C1 segment of cervical spinal cord (tissue), 14 donors: ENCODE data around the gene FGF9.

ENCODE experiments used
- DNase-seq, 14 donors: peaks; one replicate each; lab custom pipeline; 2025; lab: John Stamatoyannopoulos, UW

FGF9 gene

DNA sequence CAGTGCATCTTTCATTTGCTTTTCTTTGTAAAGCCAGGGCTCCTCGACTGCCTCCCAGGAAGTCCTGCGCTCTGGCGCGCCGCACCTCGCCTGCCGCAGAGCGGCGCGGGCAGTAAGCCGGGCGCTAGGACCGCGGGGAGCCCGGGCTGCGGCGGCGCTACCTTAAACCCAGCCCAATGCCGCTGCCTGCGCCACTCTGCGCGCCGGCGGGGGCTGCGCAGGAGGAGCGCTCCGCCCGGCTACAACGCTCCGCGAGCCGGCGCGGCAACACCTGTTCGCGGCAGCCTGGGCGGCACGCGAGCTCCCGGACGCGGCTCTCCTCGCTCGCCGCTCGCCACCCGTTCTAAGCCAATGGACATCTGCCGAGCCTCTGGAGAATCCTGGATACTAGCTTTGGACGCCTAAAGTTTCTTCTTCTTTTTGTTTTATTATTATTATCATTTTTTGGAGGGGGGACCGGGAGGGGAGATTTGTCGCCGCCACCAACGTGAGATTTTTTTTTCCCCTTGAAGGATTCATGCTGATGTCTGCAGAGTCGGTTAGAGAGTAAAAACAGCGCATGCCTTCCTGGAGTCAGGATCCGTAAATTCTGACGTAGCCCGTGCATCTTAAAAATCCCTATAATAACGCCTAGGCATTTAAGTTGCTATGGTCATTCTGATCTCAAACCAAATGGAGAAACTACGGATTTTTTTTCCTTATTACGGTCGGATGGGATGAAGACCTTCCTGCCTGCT is at the start of gene FGF9:
FGF9 (plus strand) TSS at position 191 of the 737 bp plus-strand sequence. CDS start 840 bp downstream, outside the sequence.
- DNase-seq, result peak in 10 of 14 donors; percentile 6 to 79 (median 40)

DNA sequence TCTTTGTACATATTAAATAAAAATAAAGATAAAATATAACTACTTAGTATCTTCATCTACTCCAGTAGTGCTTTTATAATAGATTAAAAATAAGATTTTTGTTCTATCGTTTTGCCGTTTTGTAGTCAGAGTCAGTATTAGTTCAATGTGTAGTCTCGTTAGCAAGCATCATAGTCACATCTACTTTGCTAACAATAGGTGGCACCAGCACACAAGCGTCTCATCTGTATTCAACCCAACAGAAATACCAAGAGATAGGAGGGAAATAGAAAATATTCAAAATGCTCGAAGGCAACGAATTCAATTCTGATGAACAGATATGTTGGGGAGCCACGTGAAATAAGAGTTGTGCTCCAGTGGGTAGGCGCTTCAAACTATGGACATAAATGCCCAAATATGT is 45.5 kb upstream of the FGF9 start:
- no peak for DNase-seq

DNA sequence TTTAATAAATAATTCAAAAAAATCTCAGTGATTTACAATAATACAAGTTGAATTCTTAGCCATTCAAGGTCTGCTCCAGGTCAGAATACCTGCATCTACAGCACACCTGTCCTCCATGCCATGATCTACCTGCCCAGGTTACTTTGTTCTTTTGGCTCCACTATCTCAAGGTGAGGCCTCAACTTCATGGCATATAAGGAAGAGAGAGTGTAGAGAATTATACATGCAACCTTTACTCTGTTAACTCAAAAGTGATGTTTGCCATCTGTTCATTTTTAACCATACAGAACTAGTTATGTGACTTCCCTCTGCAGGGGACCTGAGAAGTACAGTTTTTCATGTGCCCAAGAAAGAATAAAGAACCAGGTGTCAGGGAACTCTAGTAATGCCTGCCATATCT is 38.7 kb upstream of the FGF9 start:
- DNase-seq, result no peak

DNA sequence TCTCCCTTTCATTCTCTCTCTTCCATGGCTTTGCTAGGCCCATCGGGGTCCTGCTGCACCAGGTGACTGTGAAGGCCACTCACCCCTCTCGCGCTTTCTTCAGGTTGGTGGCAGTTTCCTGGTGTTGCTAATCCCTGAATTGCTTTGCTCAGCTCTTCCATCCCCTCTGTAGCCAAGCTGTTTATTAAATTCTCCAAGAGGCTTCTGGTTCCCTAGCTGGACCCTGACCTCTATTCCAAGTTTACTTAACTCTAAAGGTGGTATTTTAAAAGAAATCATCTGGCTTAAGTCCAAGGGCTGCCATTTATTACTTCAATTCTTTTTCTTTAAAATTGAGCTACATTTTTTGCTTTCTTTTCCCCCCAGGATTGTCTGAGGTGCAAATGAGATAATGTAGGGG is 34.2 kb upstream of the FGF9 start:
- DNase-seq, result no peak

DNA sequence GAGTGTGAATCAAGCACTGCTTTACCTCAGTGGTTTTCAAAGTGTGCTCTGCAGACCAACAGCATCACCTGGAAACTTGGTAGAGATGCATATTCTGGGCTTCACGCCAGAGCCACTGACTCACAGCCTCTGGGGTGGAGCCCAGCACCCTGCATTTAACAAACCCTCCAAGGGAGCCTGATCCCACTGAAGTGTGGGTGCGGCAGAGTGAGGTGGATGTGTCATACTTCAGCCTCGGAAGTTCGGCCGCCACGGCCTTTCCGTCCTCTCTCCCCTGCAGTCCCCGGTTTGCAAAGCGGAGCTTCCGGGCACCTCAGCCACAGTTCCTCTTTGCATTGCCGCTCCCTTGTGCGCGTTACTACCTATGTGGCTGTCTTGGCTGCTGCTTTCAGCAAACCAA is 33.6 kb upstream of the FGF9 start:
- no peak for DNase-seq

DNA sequence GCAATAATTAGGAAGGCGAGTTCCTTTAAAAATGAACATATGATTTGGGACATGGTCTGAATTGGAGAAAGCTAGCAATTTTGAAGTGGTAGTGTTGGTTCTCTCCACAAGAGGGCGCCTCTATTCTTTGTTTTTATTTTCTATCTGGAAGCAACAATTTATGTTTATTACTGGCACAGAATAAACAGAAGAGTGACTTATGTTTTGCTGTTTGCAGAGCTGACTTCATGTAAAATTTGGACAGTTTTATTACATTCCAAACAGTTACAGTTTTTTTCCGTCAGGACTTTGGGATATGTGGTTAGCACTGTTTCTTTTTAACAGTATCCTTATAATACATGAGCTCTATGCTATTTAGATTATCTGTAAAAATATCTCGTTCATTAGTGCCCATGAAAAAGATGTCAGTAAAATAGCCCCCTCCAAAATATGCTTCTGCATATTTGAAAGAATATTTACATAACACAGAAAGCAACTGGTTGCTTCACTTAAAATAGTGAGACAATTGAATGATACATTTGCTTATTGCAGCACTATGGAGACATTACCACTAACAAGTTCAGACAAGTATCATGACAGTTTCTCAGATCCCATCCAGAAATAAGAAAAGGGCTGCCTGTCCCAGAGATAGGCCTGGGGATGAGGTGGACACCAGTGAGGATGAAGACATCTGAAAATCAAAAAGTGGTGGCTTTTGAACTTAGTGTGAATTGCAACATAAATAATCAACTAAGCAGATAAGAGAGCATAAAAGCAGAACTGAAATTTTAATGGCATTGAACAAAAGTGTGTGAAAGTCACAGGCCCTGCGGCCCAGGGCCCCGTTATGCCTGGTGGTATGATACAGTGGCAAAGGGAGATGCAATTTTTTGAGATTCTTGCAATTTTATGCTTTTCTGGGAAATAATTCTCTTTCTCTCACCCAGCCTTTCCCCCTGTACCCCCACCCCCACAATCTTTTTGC is 32.3 kb upstream of the FGF9 start:
- peak in 1 of 14 donors; percentile 2 for DNase-seq

DNA sequence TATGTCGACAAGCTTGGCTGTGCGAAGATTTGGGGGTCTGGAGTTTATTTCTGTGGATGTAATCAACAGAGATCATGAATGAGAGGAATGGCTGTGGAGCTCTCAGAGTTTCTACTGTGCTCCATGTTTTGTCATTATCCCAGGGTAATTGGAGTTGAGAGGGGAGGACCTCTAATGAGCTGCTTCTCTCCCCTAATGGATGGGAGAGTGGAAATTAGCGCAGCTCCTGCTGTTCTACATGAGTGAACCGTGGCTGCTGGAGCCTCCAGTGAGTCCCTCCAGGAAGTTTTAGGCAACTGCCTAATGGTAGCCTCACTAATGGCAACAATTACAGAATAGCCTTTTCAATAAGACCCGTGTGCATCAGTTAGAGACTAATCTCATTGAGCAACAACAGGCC is 31.3 kb upstream of the FGF9 start:
- no peak for DNase-seq

DNA sequence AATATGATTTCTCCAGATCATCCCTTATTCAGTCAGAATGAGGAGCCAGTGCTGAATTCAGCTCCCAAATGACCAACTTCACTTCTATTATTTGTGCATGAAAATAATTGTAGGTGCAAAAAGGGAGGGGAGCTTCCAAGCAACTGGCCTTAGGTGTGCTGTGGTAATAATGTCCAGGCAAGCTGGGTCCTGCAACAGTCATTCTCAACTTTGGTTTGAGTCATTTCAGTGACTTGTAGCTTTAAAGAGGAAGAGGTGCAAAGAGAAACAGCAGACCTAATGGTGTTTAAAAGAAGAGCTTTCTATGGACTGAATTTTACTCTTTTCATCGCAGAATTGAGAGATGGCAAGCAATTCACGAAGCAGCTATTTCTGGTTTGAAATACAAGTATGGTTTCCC is 29.2 kb upstream of the FGF9 start:
- DNase-seq, result no peak

DNA sequence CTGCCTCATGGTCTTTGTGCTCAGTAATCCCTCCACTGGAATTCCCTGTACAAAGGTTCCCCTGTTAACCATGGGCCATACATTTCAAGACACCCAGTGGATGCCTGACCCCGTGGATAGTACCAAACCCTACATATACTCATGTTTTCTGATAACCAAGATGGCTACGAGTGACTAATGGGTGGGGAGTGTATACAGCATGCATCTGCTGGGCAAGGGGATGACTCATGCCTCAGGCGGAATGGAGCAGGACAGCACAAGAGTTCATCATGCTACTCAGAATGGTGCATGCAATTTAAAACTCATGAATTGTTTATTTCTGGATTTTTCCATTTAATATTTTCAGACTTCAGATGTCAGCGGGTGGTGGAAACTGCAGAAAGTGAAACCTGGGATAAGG is 13.3 kb upstream of the FGF9 start:
- DNase-seq, result no peak

DNA sequence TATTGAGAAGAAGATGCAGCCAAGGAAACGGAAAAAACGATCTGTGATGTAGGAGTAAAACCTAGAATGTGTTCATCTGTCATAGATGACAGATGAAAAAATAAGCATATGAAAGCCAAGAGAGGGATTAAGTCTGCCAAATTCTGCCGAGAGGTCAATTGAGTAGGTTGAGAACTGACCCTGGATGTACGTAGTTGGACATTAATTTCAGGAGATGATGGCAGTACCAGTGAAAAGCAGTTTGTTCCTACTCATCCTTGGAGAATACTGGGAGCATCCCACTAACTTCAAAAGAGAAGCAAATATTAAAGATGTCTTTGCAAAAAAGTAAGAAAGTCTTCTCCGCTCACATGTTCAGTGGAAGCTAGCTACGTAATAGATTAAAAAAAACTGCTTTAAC is 11.8 kb upstream of the FGF9 start:
- DNase-seq, result no peak

DNA sequence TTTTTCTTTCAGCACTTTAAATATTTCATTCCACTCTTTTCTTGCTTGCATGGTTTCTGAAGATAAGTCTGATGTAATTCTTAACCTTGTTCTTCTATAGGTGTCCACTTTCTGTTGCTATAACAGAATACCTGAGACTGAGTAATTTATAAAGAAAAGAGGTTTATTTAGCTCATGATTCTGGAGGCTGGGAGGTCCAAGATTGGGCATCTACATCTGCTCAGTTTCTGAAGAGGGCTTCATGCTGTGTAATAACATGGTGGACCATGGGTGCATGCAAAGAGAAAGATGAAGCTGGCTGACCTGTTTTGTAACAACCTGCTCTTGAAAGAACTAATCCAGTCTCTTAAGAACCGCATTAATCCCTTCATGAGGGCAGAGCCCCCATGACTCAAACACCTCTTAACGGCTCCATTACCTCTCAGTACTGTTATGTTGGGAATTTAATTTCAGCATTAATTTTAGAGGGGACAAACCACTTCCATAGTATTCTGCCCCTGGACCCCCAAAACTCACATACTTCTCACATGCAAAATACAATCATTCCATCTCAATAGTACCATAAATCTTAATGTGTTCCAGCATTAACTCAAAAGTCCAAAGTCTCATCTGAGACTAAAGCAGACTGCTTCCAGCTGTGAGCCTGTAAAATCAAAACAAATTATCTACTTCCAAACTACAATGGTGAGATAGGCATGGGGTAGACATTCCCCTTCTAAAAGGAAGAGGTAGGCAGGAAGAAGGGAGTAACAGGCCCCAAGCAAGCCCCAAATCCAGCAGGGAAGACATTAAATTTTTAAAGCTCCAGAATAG is 9.6 kb upstream of the FGF9 start:
- no peak for DNase-seq

DNA sequence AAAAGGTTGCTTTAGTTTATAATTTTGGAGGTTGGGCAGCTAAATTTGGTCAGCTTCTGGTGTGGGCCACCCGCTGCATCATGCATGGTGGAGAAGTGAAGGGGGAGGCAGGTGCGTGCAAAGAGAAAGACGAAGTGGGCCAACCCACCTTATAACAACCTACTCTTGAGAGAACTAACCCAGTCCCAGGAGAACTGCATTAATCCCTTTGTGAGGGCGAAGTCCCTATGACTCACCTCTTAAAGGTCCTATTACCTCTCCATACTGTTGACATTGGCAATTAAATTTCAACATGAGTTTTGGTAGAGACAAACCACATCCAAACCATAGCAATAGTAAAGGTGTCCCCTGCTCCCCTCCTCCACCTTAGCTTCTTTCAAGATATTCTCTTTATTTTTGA is 7.7 kb upstream of the FGF9 start:
- no peak for DNase-seq

DNA sequence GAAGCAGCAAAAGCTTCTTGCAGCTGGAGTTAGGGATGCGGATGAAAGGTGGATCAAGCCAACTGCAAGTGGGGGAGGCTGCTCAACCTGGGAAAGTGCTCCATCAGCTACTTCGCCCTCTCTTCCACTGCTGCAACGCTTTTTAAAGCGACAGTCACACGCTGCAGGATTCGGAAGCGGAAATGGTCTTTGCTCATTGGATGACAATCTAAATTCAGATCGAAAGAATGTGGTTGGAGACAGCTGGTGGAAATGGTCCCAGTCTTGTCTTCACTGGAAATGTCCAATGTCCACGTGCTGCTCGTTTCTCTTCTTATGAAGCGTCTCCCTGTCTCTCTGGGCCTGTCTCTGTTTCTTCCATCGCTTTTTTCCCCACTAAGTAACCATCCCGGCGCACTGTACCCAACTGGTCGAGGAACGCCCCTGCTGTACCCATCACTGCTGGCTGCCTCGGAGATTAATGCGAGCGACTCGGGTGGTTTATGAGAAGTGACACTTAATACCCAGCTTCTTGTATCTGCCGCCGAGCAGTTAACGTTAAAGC is 2.1 kb upstream of the FGF9 start:
- DNase-seq, result peak in 1 of 14 donors; percentile 54

DNA sequence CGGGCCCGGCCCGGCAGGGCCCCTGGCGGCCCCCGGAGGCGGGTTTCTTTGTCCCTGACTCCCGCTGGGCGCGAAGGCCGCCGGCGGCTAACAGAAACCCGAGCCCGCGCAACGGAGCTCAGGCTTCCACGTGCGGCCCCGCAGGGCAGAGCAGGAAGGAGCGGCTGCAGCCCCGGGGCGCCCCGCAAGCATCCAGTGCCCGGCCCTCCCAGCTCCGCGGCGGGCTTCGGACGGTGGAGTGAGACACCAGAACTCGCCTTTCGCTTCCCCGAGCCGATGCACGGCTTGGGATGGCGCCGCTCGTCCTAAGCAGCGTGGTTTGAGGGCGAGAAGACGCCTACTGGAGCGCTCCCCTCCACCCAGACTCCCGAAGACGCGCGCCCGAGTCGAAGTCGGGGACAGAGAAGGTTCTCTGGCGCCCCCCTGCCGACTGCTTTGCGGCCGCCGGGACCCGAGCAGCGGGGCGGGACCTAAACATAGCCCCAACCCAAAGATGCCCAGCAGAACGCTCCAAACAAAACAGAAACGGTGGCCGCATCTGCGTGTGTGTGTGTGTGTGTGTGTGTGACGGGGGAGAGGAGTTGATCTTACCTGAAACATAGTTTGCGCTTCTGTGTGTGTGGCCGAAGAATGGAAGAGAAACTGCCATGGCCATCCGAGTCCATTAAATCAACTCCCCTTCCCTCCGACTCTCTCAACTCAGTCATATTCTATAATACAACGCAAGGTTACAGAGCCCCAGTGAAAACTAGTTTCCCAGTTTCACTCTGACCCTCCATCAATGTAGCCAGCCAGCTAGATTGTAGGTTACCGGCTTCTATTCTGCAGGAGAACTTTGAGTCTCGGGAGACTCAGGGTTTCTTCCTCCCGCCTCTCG is 629 bp upstream of the FGF9 start:
- DNase-seq, result peak in 5 of 14 donors; percentile 15 to 67 (median 38)

DNA sequence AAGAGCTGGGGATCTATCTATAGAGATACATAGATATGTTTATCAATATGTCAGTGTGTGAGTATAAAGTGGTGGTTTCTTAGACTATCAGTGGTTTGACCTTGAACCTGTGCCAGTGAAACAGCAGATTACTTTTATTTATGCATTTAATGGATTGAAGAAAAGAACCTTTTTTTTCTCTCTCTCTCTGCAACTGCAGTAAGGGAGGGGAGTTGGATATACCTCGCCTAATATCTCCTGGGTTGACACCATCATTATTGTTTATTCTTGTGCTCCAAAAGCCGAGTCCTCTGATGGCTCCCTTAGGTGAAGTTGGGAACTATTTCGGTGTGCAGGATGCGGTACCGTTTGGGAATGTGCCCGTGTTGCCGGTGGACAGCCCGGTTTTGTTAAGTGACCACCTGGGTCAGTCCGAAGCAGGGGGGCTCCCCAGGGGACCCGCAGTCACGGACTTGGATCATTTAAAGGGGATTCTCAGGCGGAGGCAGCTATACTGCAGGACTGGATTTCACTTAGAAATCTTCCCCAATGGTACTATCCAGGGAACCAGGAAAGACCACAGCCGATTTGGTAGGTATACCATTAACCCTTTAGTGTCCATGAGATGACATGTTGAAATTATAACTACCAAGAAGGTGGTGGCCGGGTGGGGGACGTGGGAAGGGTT is 880 bp downstream of the FGF9 start:
- DNase-seq, result peak in 1 of 14 donors; percentile 64

DNA sequence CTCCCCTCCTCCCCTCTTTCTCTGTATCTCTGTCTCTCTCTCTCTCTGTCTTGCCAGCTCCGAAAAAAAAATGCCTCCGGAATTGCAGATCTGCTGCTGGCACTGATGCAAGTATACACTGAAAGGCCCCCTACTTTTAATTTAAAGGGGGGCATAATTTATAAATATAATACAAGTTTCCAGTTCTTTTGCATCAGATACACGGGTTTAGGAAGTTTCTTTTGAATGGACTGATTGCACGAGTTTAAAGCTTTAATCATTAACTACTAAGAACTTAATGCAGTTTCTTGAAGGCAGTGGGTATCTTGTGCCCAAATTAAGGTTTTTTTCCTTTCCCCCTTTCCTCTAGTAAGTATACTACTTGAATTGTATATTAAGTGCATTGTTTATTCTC is 1.4 kb downstream of the FGF9 start:
- no peak for DNase-seq

DNA sequence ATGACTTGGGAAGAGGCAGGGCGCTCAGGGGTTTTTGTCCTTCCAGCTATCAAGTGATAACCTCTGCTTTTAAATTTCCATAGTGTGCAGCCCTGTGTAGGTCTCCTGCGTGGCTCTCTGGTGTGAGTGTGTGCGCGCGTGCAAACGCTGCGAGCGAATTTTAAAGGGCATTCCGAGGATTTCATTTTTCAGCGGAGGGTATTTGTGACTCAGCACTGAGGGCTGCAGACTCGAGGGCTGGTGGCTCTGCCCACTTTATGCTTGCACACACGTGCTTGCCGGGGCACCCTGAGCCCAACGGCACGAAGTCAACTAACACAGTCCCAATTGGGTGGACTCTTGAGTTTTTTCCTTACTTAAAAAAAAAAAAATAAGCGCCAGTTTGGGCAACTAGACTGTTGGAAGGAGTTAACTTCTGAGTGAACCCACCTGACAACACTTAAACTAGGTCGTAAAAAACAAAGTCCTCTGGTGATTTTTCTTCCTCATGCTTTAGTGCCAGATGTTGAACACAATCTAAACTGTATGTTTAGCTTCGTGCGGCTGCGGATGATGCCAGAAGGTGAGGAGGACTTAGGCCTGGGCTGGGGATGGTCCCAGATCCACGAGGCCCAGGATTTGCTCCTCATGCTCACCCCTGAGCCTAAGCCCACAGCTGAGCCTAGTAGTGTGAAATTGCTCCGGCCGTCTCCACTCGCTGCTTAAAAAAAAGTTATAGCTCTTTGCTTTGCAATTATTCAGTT is 2.1 kb downstream of the FGF9 start:
- peak in 1 of 14 donors; percentile 40 for DNase-seq

DNA sequence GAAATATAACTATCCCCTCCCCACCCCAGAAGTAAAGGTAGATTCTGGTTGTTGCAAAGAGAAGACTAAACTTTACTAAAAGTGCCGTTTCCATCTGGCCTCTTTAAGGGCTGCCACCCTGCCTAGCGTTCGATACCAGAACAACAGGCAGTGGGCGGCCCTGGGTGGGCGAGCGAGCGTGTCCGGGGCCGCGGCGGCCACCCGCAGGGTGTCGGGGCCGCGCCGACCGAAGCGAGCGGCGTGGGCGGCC is 2.6 kb downstream of the FGF9 start:
- peak in 1 of 14 donors; percentile 69 for DNase-seq

DNA sequence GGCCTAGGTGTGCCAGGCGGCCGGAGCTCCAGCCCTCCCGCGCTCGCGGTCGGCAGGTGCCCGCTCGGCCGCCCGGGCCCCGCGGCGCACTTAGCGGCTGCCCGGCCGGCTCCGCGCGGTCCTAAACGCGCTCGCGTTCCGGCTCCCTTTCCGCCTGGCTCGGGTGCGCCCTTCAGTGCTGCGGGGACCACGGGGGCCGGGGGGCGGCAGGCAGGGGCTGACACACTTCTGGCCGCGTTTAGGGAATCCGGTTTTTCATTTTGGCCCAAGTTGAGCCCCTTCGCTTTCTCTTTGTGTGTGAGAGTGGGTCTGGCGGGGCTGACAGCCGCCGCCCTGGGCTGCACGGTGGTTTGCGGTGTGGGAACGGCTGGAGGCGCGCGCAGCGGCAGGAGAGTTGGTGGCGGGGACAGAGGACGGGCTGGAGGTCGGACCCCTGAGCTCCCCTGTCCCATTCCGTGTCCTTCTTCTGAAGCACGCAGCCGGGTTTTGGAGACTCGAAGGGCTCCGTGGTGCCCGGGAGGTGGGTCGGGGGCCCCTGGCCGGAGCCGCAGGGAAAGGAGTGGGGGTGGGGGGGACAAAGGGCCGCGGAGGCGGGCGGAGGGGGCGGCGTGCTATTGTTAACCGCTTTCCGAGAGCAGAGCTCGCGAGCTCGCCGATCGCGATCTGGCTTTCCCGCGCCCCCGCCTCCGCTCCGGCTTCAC is 3.1 kb downstream of the FGF9 start:
- peak in 3 of 14 donors; percentile 18 to 76 (median 56) for DNase-seq
